Liver (tissue), 3 donors: ENCODE measurements around the gene TRIM42.

Source experiments
- CTCF ChIP-seq: fragments of 150-350 bp; IDR thresholded peaks from 2 replicates; pipeline ENCODE4 v1.5.1; 2017; ENCODE audit warnings: improper control_type of control experiment, low read depth, low read length; ENCODE audit not compliant: missing input control
- GABPA ChIP-seq, 2 donors: IDR thresholded peaks in 1 of 2; conservative IDR thresholded peaks in 1 of 2; 2 replicates each; pipeline ENCODE4 v1.6.1; 2016; ENCODE audit warnings: antibody characterized with exemption in 2 of 2, mild to moderate bottlenecking in 1 of 2, moderate library complexity in 1 of 2
- ZBTB33 ChIP-seq: IDR thresholded peaks from 2 replicates; pipeline ENCODE4 v1.6.1; 2016; ENCODE audit warnings: antibody characterized with exemption
- donor health status: healthy.
- donor health status: healthy.

GRCh38 chr3:140636406-140637138 lies 41.3 kb upstream of the TRIM42 start:
- TF ChIP-seq CTCF, result no peak
- no peak for TF ChIP-seq GABPA (IDR thresholded peaks at IDR 0.05 in 1 of 2, conservative IDR thresholded peaks at IDR 0.05 in 1 of 2)
- no peak for TF ChIP-seq ZBTB33
